Mesendoderm (in vitro differentiated cells): ENCODE data around the gene LGR6.

Experiments used
- DNase-seq: peaks from one replicate; pipeline ENCODE4 v3.0.0; 2013
- H2AK5ac ChIP-seq: 2 replicates; pipeline ENCODE4 v1.6.1; 2013; ENCODE audit warnings: low read length, inconsistent platforms
- H2BK120ac ChIP-seq: 2 replicates; pipeline ENCODE4 v1.6.1; 2013; ENCODE audit warnings: low read depth, mild to moderate bottlenecking, low read length, moderate library complexity, mixed read lengths
- H2BK15ac ChIP-seq: replicated peaks from 2 replicates; pipeline ENCODE4 v1.6.1; 2013; ENCODE audit warnings: low read depth, mild to moderate bottlenecking, moderate library complexity
- H2BK5ac ChIP-seq: 2 replicates; pipeline ENCODE4 v1.6.1; 2013; ENCODE audit warnings: low read length, inconsistent platforms
- H3K18ac ChIP-seq: 2 replicates; pipeline ENCODE4 v1.6.1; 2013; ENCODE audit warnings: mild to moderate bottlenecking, low read length, mixed read lengths
- H3K23ac ChIP-seq: one replicate; pipeline ENCODE4 v1.6.1; 2013; ENCODE audit warnings: low read length
- H3K27ac ChIP-seq: 2 replicates; pipeline ENCODE4 v1.5.1; 2013; ENCODE audit warnings: low read depth, mild to moderate bottlenecking, inconsistent platforms, low read length, moderate library complexity
- H3K27me3 ChIP-seq: 2 replicates; pipeline ENCODE4 v1.6.1; 2013; ENCODE audit warnings: low read length, control low read depth, mild to moderate bottlenecking, inconsistent platforms; ENCODE audit not compliant: insufficient read depth, poor library complexity
- H3K36me3 ChIP-seq: 2 replicates; pipeline ENCODE4 v1.6.1; 2013; ENCODE audit warnings: low read length, inconsistent platforms; ENCODE audit not compliant: control insufficient read depth, insufficient read depth
- H3K4ac ChIP-seq: one replicate; pipeline ENCODE4 v1.6.1; 2013; ENCODE audit warnings: low read depth, mild to moderate bottlenecking, low read length, moderate library complexity
- H3K4me1 ChIP-seq: 2 replicates; pipeline ENCODE4 v1.6.1; 2013; ENCODE audit warnings: low read depth, low read length, inconsistent platforms; ENCODE audit not compliant: control insufficient read depth
- H3K4me2 ChIP-seq: 2 replicates; pipeline ENCODE4 v1.6.1; 2013; ENCODE audit warnings: low read length
- H3K4me3 ChIP-seq: 2 replicates; pipeline ENCODE4 v1.5.1; 2013; ENCODE audit warnings: mild to moderate bottlenecking, low read length
- H3K56ac ChIP-seq: one replicate; pipeline ENCODE4 v1.6.1; 2013; ENCODE audit warnings: low read length
- H3K79me1 ChIP-seq: 2 replicates; pipeline ENCODE4 v1.6.1; 2013; ENCODE audit warnings: low read length, inconsistent platforms
- H3K79me2 ChIP-seq: 2 replicates; pipeline ENCODE4 v1.6.1; 2013; ENCODE audit warnings: mild to moderate bottlenecking, low read length; ENCODE audit not compliant: control insufficient read depth, insufficient read depth
- H3K9ac ChIP-seq: 2 replicates; pipeline ENCODE4 v1.6.1; 2013; ENCODE audit warnings: low read length, inconsistent platforms
- H4K5ac ChIP-seq: one replicate; pipeline ENCODE4 v1.6.1; 2013; ENCODE audit warnings: low read length
- H4K8ac ChIP-seq: one replicate; pipeline ENCODE4 v1.6.1; 2013; ENCODE audit warnings: low read depth, mild to moderate bottlenecking, control low read depth, low read length, moderate library complexity
- WGBS: extraction: QIAGEN DNeasy Blood & Tissue Kit; methylation state at CpG from one replicate; pipeline ENCODE4 v1.1.7; 2013; ENCODE audit warnings: low lambda C conversion rate, missing lambda C conversion rate; ENCODE audit not compliant: insufficient coverage; ENCODE audit errors: extremely low coverage; 5-methylcytosine and 5-hydroxymethylcytosine counted together

The LGR6 gene

DNA sequence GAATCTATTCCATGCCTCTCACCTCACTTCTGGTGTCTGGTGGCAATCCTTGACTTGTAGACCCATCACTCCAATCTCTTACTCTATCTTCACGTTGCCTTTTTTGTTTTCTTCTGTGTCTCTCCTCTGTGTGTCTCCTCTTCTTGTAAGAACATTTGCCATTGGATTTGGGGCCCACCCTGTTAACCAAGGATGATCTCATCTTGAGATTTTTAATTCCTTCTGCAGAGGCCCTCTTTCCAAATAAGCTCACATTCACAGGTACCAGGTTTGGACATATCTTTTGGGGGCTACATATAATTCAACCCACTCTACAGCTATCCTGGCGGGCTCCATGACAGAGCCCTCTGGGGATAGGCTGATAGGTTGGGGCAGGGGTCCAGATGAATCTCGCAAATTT, 92.3 kb downstream of the LGR6 start:
- Histone ChIP-seq H3K36me3 (no peaks in the 10 kb centered on the region), H3K4ac (no peak overlapping the region), H2AK5ac (no peak overlapping the region), H3K23ac (no peak overlapping the region), H3K9ac (no peak overlapping the region), H3K18ac (no peak overlapping the region), H4K8ac (no peak overlapping the region), H3K4me3 (no peak overlapping the region), H3K27me3 (no peaks in the 10 kb centered on the region), H2BK120ac (no peak overlapping the region), H3K79me1 (no peaks in the 10 kb centered on the region), H3K27ac (no peak overlapping the region), H3K4me2 (no peak overlapping the region), H2BK15ac (no peak overlapping the region), H3K56ac (no peak overlapping the region), H2BK5ac (no peak overlapping the region), H3K4me1 (no peaks in the 10 kb centered on the region), H3K79me2 (no peaks in the 10 kb centered on the region), H4K5ac (no peak overlapping the region)
- WGBS: no CpG with 5 or more reads among the region's 3 CpGs
- DNase-seq: no peak

DNA sequence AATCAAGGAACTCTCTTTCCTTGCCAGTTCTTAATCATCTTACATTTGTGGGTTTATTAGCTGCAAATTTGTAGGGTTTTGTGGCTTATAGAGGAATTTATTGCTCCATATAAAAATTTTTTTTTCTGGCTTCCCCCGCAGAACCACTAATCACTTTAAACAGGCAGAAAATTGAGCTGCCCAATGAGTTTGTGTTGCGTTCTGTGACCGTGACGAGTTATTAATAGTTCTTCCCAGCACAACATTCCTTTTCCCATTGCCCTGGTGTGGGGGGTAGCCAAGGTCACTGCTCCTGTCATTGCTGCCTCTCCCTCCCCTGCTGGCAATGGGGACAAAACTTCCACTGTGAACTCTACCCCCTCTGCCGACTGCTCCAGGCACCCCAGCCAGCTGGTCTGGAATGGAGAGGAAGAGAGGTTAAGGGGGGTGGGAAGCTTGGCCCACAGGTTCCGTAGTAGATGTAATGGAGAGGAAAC, 93.1 kb downstream of the LGR6 start:
- Histone ChIP-seq H3K18ac (no peak overlapping the region), H2BK120ac (no peak overlapping the region), H4K8ac (no peak overlapping the region), H4K5ac (no peak overlapping the region), H3K36me3 (no peaks in the 10 kb centered on the region), H3K23ac (no peak overlapping the region), H3K27me3 (no peaks in the 10 kb centered on the region), H2AK5ac (no peak overlapping the region), H3K79me1 (no peaks in the 10 kb centered on the region), H3K4me3 (no peak overlapping the region), H3K79me2 (no peaks in the 10 kb centered on the region), H3K4ac (no peak overlapping the region), H2BK5ac (no peak overlapping the region), H3K4me2 (no peak overlapping the region), H3K4me1 (no peaks in the 10 kb centered on the region), H3K27ac (no peak overlapping the region), H3K56ac (no peak overlapping the region), H3K9ac (no peak overlapping the region), H2BK15ac (no peak overlapping the region)
- WGBS: no CpG with 5 or more reads among the region's 6 CpGs
- DNase-seq: peak; percentile 19

- Histone ChIP-seq H4K8ac (no peak overlapping the region), H2BK5ac (no peak overlapping the region), H4K5ac (no peak overlapping the region), H3K36me3 (no peaks in the 10 kb centered on the region), H2BK15ac (no peak overlapping the region), H3K27ac (no peak overlapping the region), H3K9ac (no peak overlapping the region), H3K4me1 (no peaks in the 10 kb centered on the region), H3K27me3 (no peaks in the 10 kb centered on the region), H3K79me1 (no peaks in the 10 kb centered on the region), H3K79me2 (no peaks in the 10 kb centered on the region), H3K18ac (no peak overlapping the region), H3K56ac (no peak overlapping the region), H2AK5ac (no peak overlapping the region), H3K4me2 (no peak overlapping the region), H3K4me3 (no peak overlapping the region), H2BK120ac (no peak overlapping the region), H3K4ac (no peak overlapping the region), H3K23ac (no peak overlapping the region)
- DNase-seq: no peak
- no CpG with 5 or more reads among the region's 1 CpG for WGBS
Measured at GRCh38 chr1:202287196-202287595, 93.6 kb downstream of the LGR6 start.

DNA sequence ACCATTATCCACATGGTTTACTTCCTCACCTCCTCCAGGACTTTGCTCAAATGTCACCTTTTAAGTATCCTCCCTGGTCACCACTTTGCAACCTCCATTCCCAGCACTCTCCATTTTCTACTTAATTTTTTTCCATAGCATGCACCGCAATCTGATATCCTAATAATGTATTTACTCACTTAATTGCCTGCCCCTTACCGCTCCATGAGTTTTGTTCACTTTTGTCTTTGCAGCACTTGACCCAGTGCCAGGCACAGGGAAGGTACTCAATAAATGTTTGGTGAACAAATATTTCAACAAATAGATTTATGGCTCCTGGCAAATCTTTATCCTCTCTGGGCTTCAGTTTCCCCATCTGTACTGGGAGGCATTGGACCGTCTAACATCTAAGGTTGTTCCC, 94.6 kb downstream of the LGR6 start:
- Histone ChIP-seq H3K4me1 (no peaks in the 10 kb centered on the region), H3K79me1 (no peaks in the 10 kb centered on the region), H2BK5ac (no peak overlapping the region), H2BK120ac (no peak overlapping the region), H3K18ac (no peak overlapping the region), H3K27me3 (no peaks in the 10 kb centered on the region), H3K79me2 (no peaks in the 10 kb centered on the region), H3K4me2 (no peak overlapping the region), H2AK5ac (no peak overlapping the region), H2BK15ac (no peak overlapping the region), H3K36me3 (no peaks in the 10 kb centered on the region), H3K9ac (no peak overlapping the region), H4K8ac (no peak overlapping the region), H3K4me3 (no peak overlapping the region), H3K56ac (no peak overlapping the region), H4K5ac (no peak overlapping the region), H3K27ac (no peak overlapping the region), H3K4ac (no peak overlapping the region), H3K23ac (no peak overlapping the region)
- no peak for DNase-seq
- no CpG with 5 or more reads among the region's 3 CpGs for WGBS

DNA sequence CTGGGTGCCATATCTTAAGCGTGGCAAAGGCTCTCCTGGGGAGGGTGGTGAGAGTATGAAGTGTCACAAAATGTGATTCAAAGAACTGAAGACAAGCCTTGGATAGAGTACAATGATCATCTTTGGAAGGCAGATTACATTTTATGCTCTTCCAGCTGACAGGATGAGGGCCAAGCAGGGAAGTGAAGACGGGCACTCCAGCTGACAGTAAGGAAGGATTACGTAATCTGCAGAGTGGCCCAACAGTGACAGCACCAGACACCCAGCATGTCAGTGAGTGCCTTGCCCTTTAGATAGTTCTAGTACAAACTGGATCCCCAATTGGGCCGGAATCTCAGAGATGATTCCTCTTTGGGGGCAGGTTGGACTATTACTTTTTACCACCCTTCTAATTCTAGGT, 95.4 kb downstream of the LGR6 start:
- H3K27me3 ChIP-seq: no peaks in the 10 kb centered on the region
- no peaks in the 10 kb centered on the region for H3K4me1 ChIP-seq
- no peak overlapping the region for H2BK120ac ChIP-seq
- H3K4ac ChIP-seq: no peak overlapping the region
- no peak overlapping the region for H2BK5ac ChIP-seq
- H2AK5ac ChIP-seq: no peak overlapping the region
- no peak for DNase-seq
- H4K8ac ChIP-seq: no peak overlapping the region
- no peak overlapping the region for H3K4me2 ChIP-seq
- H3K79me1 ChIP-seq: no peaks in the 10 kb centered on the region
- H2BK15ac ChIP-seq: no peak overlapping the region
- no peak overlapping the region for H3K23ac ChIP-seq
- no peaks in the 10 kb centered on the region for H3K36me3 ChIP-seq
- H3K9ac ChIP-seq: no peak overlapping the region
- no peak overlapping the region for H3K27ac ChIP-seq
- no peak overlapping the region for H3K56ac ChIP-seq
- H3K79me2 ChIP-seq: no peaks in the 10 kb centered on the region
- WGBS: no CpG with 5 or more reads among the region's 4 CpGs
- no peak overlapping the region for H4K5ac ChIP-seq
- no peak overlapping the region for H3K18ac ChIP-seq
- no peak overlapping the region for H3K4me3 ChIP-seq

GRCh38 chr1:202291001-202291400, 97.4 kb downstream of the LGR6 start:
- H3K79me1 ChIP-seq: no peaks in the 10 kb centered on the region
- H3K9ac ChIP-seq: no peak overlapping the region
- H4K5ac ChIP-seq: no peak overlapping the region
- no peak overlapping the region for H3K18ac ChIP-seq
- H3K27me3 ChIP-seq: no peaks in the 10 kb centered on the region
- no peak overlapping the region for H3K4me3 ChIP-seq
- no peak overlapping the region for H3K4ac ChIP-seq
- no peaks in the 10 kb centered on the region for H3K36me3 ChIP-seq
- no peaks in the 10 kb centered on the region for H3K79me2 ChIP-seq
- DNase-seq: no peak
- H4K8ac ChIP-seq: no peak overlapping the region
- H3K56ac ChIP-seq: no peak overlapping the region
- no peak overlapping the region for H3K27ac ChIP-seq
- no peak overlapping the region for H3K23ac ChIP-seq
- WGBS: no CpG with 5 or more reads among the region's 2 CpGs
- no peak overlapping the region for H2BK120ac ChIP-seq
- H2BK15ac ChIP-seq: no peak overlapping the region
- no peak overlapping the region for H3K4me2 ChIP-seq
- no peak overlapping the region for H2AK5ac ChIP-seq
- no peaks in the 10 kb centered on the region for H3K4me1 ChIP-seq
- no peak overlapping the region for H2BK5ac ChIP-seq
